GM12878 (cell line): ENCODE measurements around the gene EDC3.

Experiments used
- REST ChIP-seq: IDR thresholded peaks from 2 replicates; pipeline ENCODE4 v1.6.1; 2012; ENCODE audit warnings: mild to moderate bottlenecking, low read depth, low read length
- YY1 ChIP-seq: IDR thresholded peaks from 2 replicates; pipeline ENCODE4 v1.6.1; 2011; ENCODE audit warnings: low read depth, mild to moderate bottlenecking, low read length

- no peak for TF ChIP-seq YY1
- no peak for TF ChIP-seq REST
Observed at GRCh38 chr15:74651242-74651741, 44.5 kb downstream of the EDC3 start.
